ENCODE data around the gene DDX54.

DNA sequence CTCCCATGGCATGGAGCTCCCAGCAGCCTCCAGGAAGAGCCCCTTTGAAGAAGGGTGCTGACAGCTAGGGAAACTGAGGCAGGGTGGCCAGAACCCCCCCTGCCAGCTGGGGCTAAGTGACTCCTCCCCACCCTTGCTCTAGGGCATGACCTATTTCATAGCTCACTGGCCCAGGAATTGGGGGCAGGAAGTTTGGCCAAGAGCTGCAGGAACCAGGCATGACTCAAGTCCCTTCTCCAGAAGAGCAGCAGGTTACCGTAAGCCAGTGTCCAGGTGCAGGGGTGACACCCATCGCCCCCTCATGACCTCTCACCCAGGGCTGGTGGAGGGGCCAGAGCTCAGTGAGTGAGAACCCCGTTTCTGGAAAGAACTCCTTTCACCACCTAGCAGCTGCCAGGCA lies 51.6 kb downstream of the DDX54 start:
- no peak for TF ChIP-seq CTCF (IDR thresholded peaks at IDR 0.05)
- TF ChIP-seq EZH2phosphoT487 (IDR thresholded peaks at IDR 0.05): no peak
